ENCODE data around the gene SLN. TPM values are rescaled to one million over a fixed set of nuclear protein-coding genes. Genes with fewer than 3 reads are reported as not detected.
A peak's percentile ranks its signal among the peaks of the same experiment; 100 is the strongest.

SLN gene
- total and polyA plus RNA-seq, 9 of the 15 experiments (the other 6 are each of a cell fraction or from before 2014, with no cell fraction given): not detected

DNA sequence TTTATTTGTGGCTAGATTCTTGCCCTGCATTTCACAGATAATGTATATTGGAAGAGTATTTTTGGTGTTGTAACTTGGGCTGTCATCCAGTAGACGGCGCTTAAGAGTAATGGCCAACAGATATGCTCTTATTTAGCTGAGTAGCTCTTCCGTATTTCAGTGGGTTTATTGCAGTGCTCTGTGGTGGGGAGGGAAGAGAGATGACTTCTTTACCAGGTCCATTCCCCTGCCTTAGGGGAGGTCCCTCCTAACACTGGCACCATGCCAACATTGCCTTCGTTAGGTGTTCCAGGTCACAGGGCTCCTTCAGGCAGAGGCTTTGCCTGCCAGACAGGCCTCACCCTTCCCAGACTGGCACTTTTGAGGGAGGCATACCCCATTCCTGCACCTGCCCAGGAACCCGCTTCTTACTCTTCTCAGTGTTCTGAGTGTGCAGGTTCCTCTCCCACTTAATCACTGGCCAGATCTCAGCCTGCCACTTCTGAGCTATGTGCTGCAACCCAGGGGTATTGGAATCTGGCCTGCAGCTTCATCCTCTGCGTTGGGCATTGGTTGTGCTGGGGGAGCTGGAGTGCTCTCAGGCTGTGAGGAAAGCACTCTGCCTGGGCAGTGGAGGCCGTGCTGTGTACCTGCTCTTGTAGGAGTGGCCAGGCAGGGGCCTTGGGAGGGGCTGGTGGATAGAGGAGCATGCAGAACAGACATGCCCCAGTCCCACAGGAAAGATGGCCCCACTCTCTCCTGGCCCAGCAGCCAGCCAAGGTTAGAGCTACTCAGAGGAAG, 29.4 kb upstream of the SLN start (continued):
- TF ChIP-seq SPI1 (IDR thresholded peaks at IDR 0.05; ENCODE audit: borderline replicate concordance, low read depth, low read length) (peak; percentile 58; the same call in 1 of the 2 replicates), NFIX (CRISPR knock-in tag; IDR thresholded peaks at IDR 0.05; ENCODE audit: low read depth) (peak; percentile 92), PHF21A (IDR thresholded peaks at IDR 0.05; ENCODE audit: borderline replicate concordance, low read depth) (no peak), JUN (IDR thresholded peaks at IDR 0.05; ENCODE audit: borderline replicate concordance, low read depth, low read length) (no peak), JUN (CRISPR knock-in tag; IDR thresholded peaks at IDR 0.05; ENCODE audit: borderline replicate concordance) (no peak), SNRNP70 (optimal IDR thresholded peaks at IDR 0.05; ENCODE audit: low read depth, low read length) (no peak), PHTF2 (CRISPR knock-in tag; IDR thresholded peaks at IDR 0.05) (no peak), PCBP1 (IDR thresholded peaks at IDR 0.05; ENCODE audit: low read depth, low read length, poor library complexity, severe bottlenecking) (no peak), CTBP1 (IDR thresholded peaks at IDR 0.05; ENCODE audit: borderline replicate concordance) (no peak)

DNA sequence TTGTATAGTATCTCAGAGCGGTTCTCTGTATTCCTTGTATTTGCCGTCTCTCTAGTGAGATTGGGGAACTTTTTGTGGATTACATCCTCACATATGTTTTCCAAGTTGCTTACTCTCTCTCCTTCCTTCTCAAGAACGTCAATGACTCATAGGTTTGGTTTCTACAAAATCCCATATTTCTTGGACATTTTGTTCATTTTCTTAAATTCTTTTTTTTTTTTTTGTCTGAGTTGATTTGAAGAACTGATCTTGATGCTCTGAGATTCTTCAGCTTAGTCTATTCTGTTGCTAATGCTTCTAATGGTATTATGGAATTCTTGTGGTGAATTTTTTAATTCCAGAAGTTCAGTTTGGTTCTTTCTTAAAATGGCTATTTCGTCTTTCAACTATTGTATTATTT, 28.4 kb upstream of the SLN start:
- no peaks in the 10 kb centered on the region for H3K4me1 ChIP-seq (replicated peaks in 1 of 2; ENCODE audit: control insufficient read depth in 2 of 2, insufficient read depth in 2 of 2, low read length in 2 of 2)
- H3K36me3 ChIP-seq (ENCODE audit: control insufficient read depth, insufficient read depth, low read length): no peaks in the 10 kb centered on the region
- ChIA-PET POLR2A (no interaction called here), CTCF (ENCODE audit: low intra/inter-chr PET ratio) (interaction anchor here (0.7 to 2.1 kb wide), 2 partner anchors 157 to 476 kb away, joined by 3 to 11 read pairs; no protein-coding TSS in a partner anchor)
- H4K20me1 ChIP-seq (replicated peaks; ENCODE audit: control insufficient read depth, insufficient read depth, low read length): no peaks in the 10 kb centered on the region
- 3% methylated on average over 4 of the region's 4 CpGs for WGBS (ENCODE audit: insufficient coverage, low coverage, missing lambda C conversion rate)
- no peaks in the 10 kb centered on the region for H3K79me2 ChIP-seq (ENCODE audit: control insufficient read depth, insufficient read depth, low read length)
- no peaks in the 10 kb centered on the region for H3K9me1 ChIP-seq (ENCODE audit: control insufficient read depth, insufficient read depth, low read length)
- no peak overlapping the region for H2AFZ ChIP-seq (ENCODE audit: low read depth, low read length)
- no peak overlapping the region for H3K4me2 ChIP-seq (ENCODE audit: insufficient read depth, low read length)
- H3K27me3 ChIP-seq (ENCODE audit: control insufficient read depth in 2 of 2, insufficient read depth in 2 of 2, low read length in 2 of 2): no peaks in the 10 kb centered on the region; a peak in 1 of 5 replicates
- no peak for DNase-seq (ENCODE audit: extremely low read depth in 1 of 4, low spot score in 3 of 4)
- intact Hi-C loops (cut with micrococcal nuclease) (loop anchor here (2.0 kb wide), 2 partner anchors 59 to 159 kb away; no protein-coding TSS in a partner anchor), in situ Hi-C loops (cut with MboI) (no loop called here)
- BruUV-seq (replicated peaks): no TSS peak
- H3K4me3 ChIP-seq: no peak overlapping the region
- no peaks in the 10 kb centered on the region for H3K9me3 ChIP-seq (replicated peaks; ENCODE audit: control insufficient read depth, insufficient read depth, low read depth, low read length)
- FAIRE-seq: no peak
- ATAC-seq: no peak
- H3K9ac ChIP-seq (ENCODE audit: insufficient read depth in 1 of 2, low read depth in 2 of 2, low read length in 2 of 2): no peak overlapping the region
- H3K27ac ChIP-seq (ENCODE audit: extremely low read depth, low read depth, low read length): no peak overlapping the region
- no peak for TF ChIP-seq SPI1 (IDR thresholded peaks at IDR 0.05; ENCODE audit: borderline replicate concordance, low read depth, low read length)
- TF ChIP-seq CREB1 (IDR thresholded peaks at IDR 0.05): no peak
- TF ChIP-seq CREB1 (CRISPR knock-in tag; IDR thresholded peaks at IDR 0.05): no peak
- TF ChIP-seq ZNF174 (CRISPR knock-in tag; IDR thresholded peaks at IDR 0.05): no peak
- no peak for TF ChIP-seq ILF3 (IDR thresholded peaks at IDR 0.05; ENCODE audit: borderline replicate concordance)
- no peak for TF ChIP-seq MCM3 (IDR thresholded peaks at IDR 0.05)
- TF ChIP-seq SNIP1 (IDR thresholded peaks at IDR 0.05; ENCODE audit: low read depth): no peak
- no peak for TF ChIP-seq MEF2A (IDR thresholded peaks at IDR 0.05; ENCODE audit: control insufficient read depth, low read depth, low read length)
- TF ChIP-seq CHD4 (IDR thresholded peaks at IDR 0.05; ENCODE audit: insufficient read depth, insufficient replicate concordance, low read depth, low read length, poor library complexity, severe bottlenecking): no peak
- no peak for TF ChIP-seq BMI1 (IDR thresholded peaks at IDR 0.05; ENCODE audit: low read length)
- TF ChIP-seq ZNF561 (CRISPR knock-in tag; conservative IDR thresholded peaks at IDR 0.05): no peak
- TF ChIP-seq ZNF780A (CRISPR knock-in tag; IDR thresholded peaks at IDR 0.05): no peak
- no peak for TF ChIP-seq TGIF2 (CRISPR knock-in tag; IDR thresholded peaks at IDR 0.05)
- TF ChIP-seq, protein P1, sequence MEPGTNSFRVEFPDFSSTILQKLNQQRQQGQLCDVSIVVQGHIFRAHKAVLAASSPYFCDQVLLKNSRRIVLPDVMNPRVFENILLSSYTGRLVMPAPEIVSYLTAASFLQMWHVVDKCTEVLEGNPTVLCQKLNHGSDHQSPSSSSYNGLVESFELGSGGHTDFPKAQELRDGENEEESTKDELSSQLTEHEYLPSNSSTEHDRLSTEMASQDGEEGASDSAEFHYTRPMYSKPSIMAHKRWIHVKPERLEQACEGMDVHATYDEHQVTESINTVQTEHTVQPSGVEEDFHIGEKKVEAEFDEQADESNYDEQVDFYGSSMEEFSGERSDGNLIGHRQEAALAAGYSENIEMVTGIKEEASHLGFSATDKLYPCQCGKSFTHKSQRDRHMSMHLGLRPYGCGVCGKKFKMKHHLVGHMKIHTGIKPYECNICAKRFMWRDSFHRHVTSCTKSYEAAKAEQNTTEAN (CRISPR knock-in tag; IDR thresholded peaks at IDR 0.05): no peak
